Measurements from ENCODE around the gene IFI6.

DNA sequence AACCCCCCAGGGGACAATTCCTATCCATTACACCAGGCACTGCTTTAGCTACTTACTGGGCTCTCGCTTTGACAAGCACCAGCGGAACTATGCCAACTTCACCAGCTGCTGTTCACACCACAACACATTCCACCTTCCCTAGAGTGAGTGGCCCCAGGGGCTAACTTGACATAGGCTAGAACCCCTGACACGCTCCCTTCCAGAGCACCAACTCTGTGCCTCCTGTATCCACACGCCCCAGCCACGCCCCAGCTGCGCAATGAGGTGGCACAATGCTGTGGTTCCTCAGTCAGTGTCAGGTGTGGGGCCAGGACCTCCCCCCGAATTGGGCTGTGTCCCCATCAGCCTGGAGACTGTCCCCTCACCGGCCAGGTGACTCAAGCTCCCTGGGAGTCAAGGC is 25.3 kb downstream of the IFI6 start:
- TF ChIP-seq, protein P1, sequence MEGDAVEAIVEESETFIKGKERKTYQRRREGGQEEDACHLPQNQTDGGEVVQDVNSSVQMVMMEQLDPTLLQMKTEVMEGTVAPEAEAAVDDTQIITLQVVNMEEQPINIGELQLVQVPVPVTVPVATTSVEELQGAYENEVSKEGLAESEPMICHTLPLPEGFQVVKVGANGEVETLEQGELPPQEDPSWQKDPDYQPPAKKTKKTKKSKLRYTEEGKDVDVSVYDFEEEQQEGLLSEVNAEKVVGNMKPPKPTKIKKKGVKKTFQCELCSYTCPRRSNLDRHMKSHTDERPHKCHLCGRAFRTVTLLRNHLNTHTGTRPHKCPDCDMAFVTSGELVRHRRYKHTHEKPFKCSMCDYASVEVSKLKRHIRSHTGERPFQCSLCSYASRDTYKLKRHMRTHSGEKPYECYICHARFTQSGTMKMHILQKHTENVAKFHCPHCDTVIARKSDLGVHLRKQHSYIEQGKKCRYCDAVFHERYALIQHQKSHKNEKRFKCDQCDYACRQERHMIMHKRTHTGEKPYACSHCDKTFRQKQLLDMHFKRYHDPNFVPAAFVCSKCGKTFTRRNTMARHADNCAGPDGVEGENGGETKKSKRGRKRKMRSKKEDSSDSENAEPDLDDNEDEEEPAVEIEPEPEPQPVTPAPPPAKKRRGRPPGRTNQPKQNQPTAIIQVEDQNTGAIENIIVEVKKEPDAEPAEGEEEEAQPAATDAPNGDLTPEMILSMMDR (IDR thresholded peaks at IDR 0.05), result no peak
- TF ChIP-seq POLR2A (IDR thresholded peaks at IDR 0.05), result no peak

Data from thyroid gland (tissue), 4 donors.